GM23248 (cell line): ENCODE measurements around the gene PRR5L. TPM values are rescaled to one million over a fixed set of nuclear protein-coding genes. Genes with fewer than 3 reads are reported as not detected.
"Not testable (repeated sequence)": the region's sequence is repeated elsewhere in the genome, so short reads cannot be mapped to it uniquely, and the experiment has no call there.

Source experiments
- DNase-seq: peaks from one replicate; pipeline ENCODE4 v3.0.0-alpha.2; 2015
- H2AFZ ChIP-seq: fragments of 200-600 bp; sonication (generic); 2 replicates; pipeline ENCODE4 v1.6.1; 2016; ENCODE audit warnings: antibody characterized with exemption
- H3F3A ChIP-seq: fragments of 200-600 bp; sonication (generic); 2 replicates; pipeline ENCODE4 v1.6.1; 2016; ENCODE audit warnings: mild to moderate bottlenecking, antibody characterized with exemption, mixed run types; ENCODE audit not compliant: insufficient read depth
- H3K27ac ChIP-seq: fragments of 200-600 bp; sonication (generic); 2 replicates; pipeline ENCODE4 v1.5.1; 2016; ENCODE audit warnings: mild to moderate bottlenecking
- H3K27me3 ChIP-seq: fragments of 200-600 bp; sonication (generic); replicated peaks from 2 replicates; pipeline ENCODE4 v1.6.1; 2016; ENCODE audit warnings: mild to moderate bottlenecking; ENCODE audit not compliant: insufficient read depth
- H3K36me3 ChIP-seq: fragments of 200-600 bp; sonication (generic); 2 replicates; pipeline ENCODE4 v1.6.1; 2016; ENCODE audit warnings: low read depth, mild to moderate bottlenecking
- H3K4me1 ChIP-seq: fragments of 200-600 bp; sonication (generic); 2 replicates; pipeline ENCODE4 v1.6.1; 2016; ENCODE audit warnings: mild to moderate bottlenecking; ENCODE audit not compliant: insufficient read depth
- H3K4me2 ChIP-seq: fragments of 200-600 bp; sonication (generic); one replicate; pipeline ENCODE4 v1.6.1; 2016; ENCODE audit warnings: mild to moderate bottlenecking; ENCODE audit not compliant: unreplicated experiment
- H3K4me3 ChIP-seq: fragments of 200-600 bp; sonication (generic); 2 replicates; pipeline ENCODE4 v1.5.1; 2016; ENCODE audit warnings: mild to moderate bottlenecking
- H3K79me2 ChIP-seq: fragments of 200-600 bp; sonication (generic); 2 replicates; pipeline ENCODE4 v1.6.1; 2016; ENCODE audit warnings: mild to moderate bottlenecking; ENCODE audit not compliant: insufficient read depth
- H3K9ac ChIP-seq: fragments of 200-600 bp; sonication (generic); 2 replicates; pipeline ENCODE4 v1.6.1; 2016; ENCODE audit warnings: mild to moderate bottlenecking
- H3K9me2 ChIP-seq: fragments of 200-600 bp; sonication (generic); 2 replicates; pipeline ENCODE4 v1.6.1; 2016; ENCODE audit warnings: mixed run types, mild to moderate bottlenecking, moderate library complexity; ENCODE audit not compliant: insufficient read depth
- H3K9me3 ChIP-seq: fragments of 200-600 bp; sonication (generic); one replicate; pipeline ENCODE4 v1.6.1; 2017; ENCODE audit warnings: low read depth
- H4K20me1 ChIP-seq: fragments of 200-600 bp; sonication (generic); 2 replicates; pipeline ENCODE4 v1.6.0; 2016; ENCODE audit not compliant: insufficient read depth
- EZH2 ChIP-seq: fragments of 200-600 bp; sonication (generic); IDR thresholded peaks from 2 replicates; pipeline ENCODE4 v1.6.1; 2018; ENCODE audit warnings: antibody characterized with exemption, mild to moderate bottlenecking; ENCODE audit not compliant: insufficient read depth, poor library complexity, severe bottlenecking
- EZH2phosphoT487 ChIP-seq: fragments of 200-600 bp; sonication (generic); IDR thresholded peaks from 2 replicates; pipeline ENCODE4 v1.6.1; 2018; ENCODE audit warnings: antibody characterized with exemption, moderate library complexity, mild to moderate bottlenecking, low read depth; ENCODE audit not compliant: insufficient read depth
- WGBS, 2 experiments: methylation state at CpG; one replicate each; pipeline ENCODE4 v1.1.6; 2015 to 2017; ENCODE audit warnings: low lambda C conversion rate in 2 of 2, low coverage in 1 of 2; ENCODE audit errors: missing lambda C conversion rate in 2 of 2; 5-methylcytosine and 5-hydroxymethylcytosine counted together
- in situ Hi-C: fragments of 300-500 bp; cut with MboI; formaldehyde crosslinking; loops from 2 replicates; pipeline ENCODE4 v1.15.0; 2020
- polyA plus RNA-seq: library from polyadenylated mRNA; unstranded; fragments of >200 nt; fragmentation: Nextera tagmentation; extraction: Ambion mirVana; gene quantifications from 2 replicates; pipeline ENCODE4 v1.2.1, GENCODE V29; 2016
- total RNA-seq: library from RNA; depleted of rRNA; stranded (reverse); fragments of >200 nt; shearing (Covaris generic); gene quantifications from 2 replicates; pipeline ENCODE4 v1.2.3, GENCODE V29; 2014

Gene PRR5L
- total and polyA plus RNA-seq, 2 experiments from 2014 or later = 9.0 to 29.8 TPM

DNA sequence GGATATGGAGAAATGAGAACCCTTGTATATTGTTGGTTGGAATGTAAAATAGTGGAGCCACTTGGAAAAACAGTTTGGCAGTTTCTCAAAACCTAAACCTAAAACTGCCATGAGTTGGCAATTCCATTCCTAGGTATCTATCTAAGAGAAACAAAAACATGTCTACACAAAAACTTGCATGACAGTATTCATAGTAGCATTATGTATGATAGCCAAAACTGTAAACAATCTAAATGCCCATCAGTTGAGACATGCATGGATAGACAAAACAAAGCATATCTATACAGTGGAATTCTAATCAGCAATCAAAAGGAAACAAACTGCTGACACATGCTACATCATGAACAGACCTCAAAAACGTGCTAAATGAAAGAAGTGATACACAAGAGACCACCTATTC, 179.1 kb downstream of the PRR5L start:
- DNase-seq = peak; percentile 34

DNA sequence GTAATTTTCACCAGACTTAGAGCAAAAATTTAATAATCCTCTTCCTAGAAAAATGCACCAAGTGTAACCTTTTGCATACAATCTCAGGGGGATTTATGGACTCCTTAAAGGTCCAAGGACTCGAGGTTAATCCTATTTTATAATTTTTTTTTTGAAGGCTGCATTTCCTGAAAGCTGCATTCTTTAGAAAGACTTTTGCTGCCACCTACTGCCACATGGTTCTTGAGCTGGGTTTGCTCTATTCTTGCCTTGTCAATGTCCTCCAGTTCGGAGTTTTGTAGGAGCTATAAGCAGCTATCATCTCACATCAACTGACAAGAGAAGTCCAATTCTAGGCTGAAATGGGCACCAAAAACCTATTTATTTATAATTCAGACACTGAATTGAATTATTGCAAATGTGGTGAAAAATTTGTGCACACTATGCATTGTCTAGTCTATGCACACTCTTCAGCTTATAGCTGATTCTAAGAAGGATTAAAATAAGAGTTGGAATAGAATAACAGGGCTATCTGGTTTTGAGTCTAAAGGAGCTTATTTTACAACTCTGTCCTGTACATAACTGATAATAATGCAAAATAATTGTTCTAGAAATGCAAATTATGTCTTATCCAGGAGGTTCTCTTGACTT, 182.7 kb downstream of the PRR5L start:
- in situ Hi-C loops = loop anchor here (10.0 to 25.0 kb wide), 2 partner anchors 184 to 967 kb away; partner anchors contain the start of gene PRR5L
- peaks cover 16% of the 10 kb centered on the region for H3K4me1 ChIP-seq
- H3K4me2 ChIP-seq = no peak overlapping the region
- no peak overlapping the region for H3K4me3 ChIP-seq
- H3K27me3 ChIP-seq = no peaks in the 10 kb centered on the region
- H3K36me3 ChIP-seq = no peaks in the 10 kb centered on the region
- H2AFZ ChIP-seq = no peak overlapping the region
- no peaks in the 10 kb centered on the region for H3K9me3 ChIP-seq
- H3K79me2 ChIP-seq = no peaks in the 10 kb centered on the region
- DNase-seq = peak; percentile 76
- no peaks in the 10 kb centered on the region for H3K9me2 ChIP-seq
- TF ChIP-seq EZH2 = no peak
- TF ChIP-seq EZH2phosphoT487 = no peak
- H4K20me1 ChIP-seq = no peaks in the 10 kb centered on the region
- H3K27ac ChIP-seq = no peak overlapping the region
- peaks cover 32% of the 10 kb centered on the region; the same call in 1 of the 2 replicates for H3F3A ChIP-seq
- no peak overlapping the region for H3K9ac ChIP-seq
- 24 to 30% methylated on average over 2 of the region's 2 CpGs for WGBS, 2 experiments

More for the DNA sequence above, 179.1 kb downstream of the PRR5L start:
- H3K27ac ChIP-seq = no peak overlapping the region
- H3K9ac ChIP-seq = no peak overlapping the region
- no peaks in the 10 kb centered on the region for H3K36me3 ChIP-seq
- H3K4me3 ChIP-seq = no peak overlapping the region
- H3K27me3 ChIP-seq = no peaks in the 10 kb centered on the region
- H3F3A ChIP-seq = peaks cover 37% of the 10 kb centered on the region
- H3K4me1 ChIP-seq = peaks cover 23% of the 10 kb centered on the region
- H4K20me1 ChIP-seq = no peaks in the 10 kb centered on the region
- H3K9me3 ChIP-seq = no peaks in the 10 kb centered on the region
- H3K4me2 ChIP-seq = no peak overlapping the region
- 19 to 40% methylated on average over 1 of the region's 1 CpG for WGBS, 2 experiments
- no peaks in the 10 kb centered on the region for H3K79me2 ChIP-seq
- in situ Hi-C loops = loop anchor here (10.0 to 25.0 kb wide), 2 partner anchors 180 to 963 kb away; partner anchors contain the start of gene PRR5L
- TF ChIP-seq EZH2phosphoT487 (no peak), EZH2 (no peak)
- no peaks in the 10 kb centered on the region for H3K9me2 ChIP-seq
- H2AFZ ChIP-seq = no peak overlapping the region

DNA sequence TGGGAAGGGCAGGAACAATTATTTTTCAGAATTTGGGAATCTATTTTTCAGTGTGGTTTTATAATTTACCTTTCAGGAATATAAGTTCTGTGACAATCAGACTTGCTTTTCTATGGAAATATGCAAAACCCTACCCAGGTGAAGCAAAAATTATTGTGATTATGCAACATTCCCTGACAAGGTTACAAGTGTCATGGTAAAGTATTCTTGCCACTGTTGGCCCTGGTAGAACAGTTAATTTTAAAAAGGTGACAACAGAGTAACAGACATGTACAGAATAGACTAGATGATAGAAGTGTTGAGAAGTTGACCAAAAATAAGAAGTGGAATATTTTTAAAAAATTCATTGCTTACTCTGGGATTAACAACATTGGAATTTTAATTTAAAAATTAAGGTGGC, 184.7 kb downstream of the PRR5L start:
- TF ChIP-seq EZH2 = no peak
- no peak for TF ChIP-seq EZH2phosphoT487
- H3K36me3 ChIP-seq = peaks cover 12% of the 10 kb centered on the region
- no peak overlapping the region for H3K4me3 ChIP-seq
- no peaks in the 10 kb centered on the region for H3K9me3 ChIP-seq
- no peak overlapping the region for H2AFZ ChIP-seq
- H4K20me1 ChIP-seq = no peaks in the 10 kb centered on the region
- no peak overlapping the region for H3K27ac ChIP-seq
- H3K9me2 ChIP-seq = no peaks in the 10 kb centered on the region
- H3K4me1 ChIP-seq = peaks cover 3% of the 10 kb centered on the region; the same call in 1 of the 2 replicates
- H3K4me2 ChIP-seq = no peak overlapping the region
- no peak overlapping the region for H3K9ac ChIP-seq
- DNase-seq = no peak
- H3F3A ChIP-seq = peaks cover 18% of the 10 kb centered on the region; the same call in 1 of the 2 replicates
- no peaks in the 10 kb centered on the region for H3K27me3 ChIP-seq
- in situ Hi-C loops = loop anchor here (25.0 kb wide), 1 partner anchor 969 kb away; no protein-coding TSS in a partner anchor
- no peaks in the 10 kb centered on the region for H3K79me2 ChIP-seq

DNA sequence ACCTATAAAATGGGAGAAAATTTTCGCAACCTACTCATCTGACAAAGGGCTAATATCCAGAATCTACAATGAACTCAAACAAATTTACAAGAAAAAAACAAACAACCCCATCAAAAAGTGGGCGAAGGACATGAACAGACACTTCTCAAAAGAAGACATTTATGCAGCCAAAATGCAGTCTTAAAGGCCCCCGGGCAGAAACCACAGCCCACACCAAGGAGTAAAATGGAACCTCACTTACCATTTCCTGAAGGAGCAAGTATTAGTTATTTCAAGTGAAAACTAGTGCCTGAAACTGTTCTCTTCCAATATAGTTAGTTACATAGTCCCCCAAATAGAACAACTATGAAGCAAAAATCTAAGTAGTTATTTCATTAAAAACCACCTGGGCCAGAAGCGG, 187.0 kb downstream of the PRR5L start:
- not testable (repeated sequence) for DNase-seq, H3K27me3 ChIP-seq, H4K20me1 ChIP-seq, H3K4me2 ChIP-seq, H3K4me3 ChIP-seq, H3K9me3 ChIP-seq, H3K27ac ChIP-seq, H3K9ac ChIP-seq, H3K79me2 ChIP-seq, H2AFZ ChIP-seq, H3K9me2 ChIP-seq
- Histone ChIP-seq H3F3A (peaks cover 15% of the 10 kb centered on the region; the same call in 1 of the 2 replicates), H3K36me3 (peaks cover 19% of the 10 kb centered on the region), H3K4me1 (peaks cover 12% of the 10 kb centered on the region)
- 90 to 95% methylated on average over 3 of the region's 4 CpGs for whole genome bisulfite sequencing, 2 experiments
- in situ Hi-C loops = loop anchor here (25.0 kb wide), 1 partner anchor 971 kb away; no protein-coding TSS in a partner anchor
